ENCODE results near the gene WWC2. TPM values are rescaled to one million over a fixed set of nuclear protein-coding genes. Genes with fewer than 3 reads are reported as not detected.
A peak's percentile ranks its signal among the peaks of the same experiment; 100 is the strongest.

Gene WWC2
- total RNA-seq, 1 experiment from 2014 or later, result 42.5 TPM

GRCh38 chr4:183284258-183284785 is 185.3 kb downstream of the WWC2 start:
- DNase-seq (ENCODE audit: low read depth in 1 of 2, low spot score in 2 of 2), result no peak
- H3K4me3 ChIP-seq, result no peak overlapping the region
- H3K9me3 ChIP-seq (replicated peaks), result no peaks in the 10 kb centered on the region
- H3K27me3 ChIP-seq (replicated peaks), result no peaks in the 10 kb centered on the region
- no peaks in the 10 kb centered on the region for H3K4me1 ChIP-seq (replicated peaks)
- no peak overlapping the region for H3K27ac ChIP-seq
- peaks cover 89% of the 10 kb centered on the region for H3K36me3 ChIP-seq

DNA sequence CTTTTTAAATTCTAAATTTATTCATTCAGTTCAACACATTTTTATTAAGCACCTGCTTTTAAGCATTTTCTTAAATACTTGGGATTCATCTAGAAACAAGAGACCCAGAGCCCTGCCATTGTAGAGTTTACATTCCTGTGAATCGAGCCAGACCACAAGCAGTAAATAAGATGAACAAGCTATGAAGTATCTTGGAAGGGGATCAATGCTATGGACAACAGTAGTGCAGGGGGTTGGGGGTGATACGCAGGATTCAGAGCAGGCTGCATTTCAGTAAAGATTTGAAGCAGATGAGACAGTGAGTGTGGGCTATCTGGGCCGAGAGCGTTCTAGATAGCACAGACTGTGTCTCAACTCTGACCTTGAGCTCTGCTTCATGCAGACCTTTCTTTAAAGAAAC is 185.9 kb downstream of the WWC2 start:
- no peaks in the 10 kb centered on the region for H3K9me3 ChIP-seq (replicated peaks)
- H3K4me1 ChIP-seq (replicated peaks), result no peaks in the 10 kb centered on the region
- no peak for DNase-seq (ENCODE audit: low read depth in 1 of 2, low spot score in 2 of 2)
- H3K36me3 ChIP-seq, result peaks cover 95% of the 10 kb centered on the region
- H3K27me3 ChIP-seq (replicated peaks), result no peaks in the 10 kb centered on the region
- H3K4me3 ChIP-seq, result no peak overlapping the region
- H3K27ac ChIP-seq, result no peak overlapping the region

DNA sequence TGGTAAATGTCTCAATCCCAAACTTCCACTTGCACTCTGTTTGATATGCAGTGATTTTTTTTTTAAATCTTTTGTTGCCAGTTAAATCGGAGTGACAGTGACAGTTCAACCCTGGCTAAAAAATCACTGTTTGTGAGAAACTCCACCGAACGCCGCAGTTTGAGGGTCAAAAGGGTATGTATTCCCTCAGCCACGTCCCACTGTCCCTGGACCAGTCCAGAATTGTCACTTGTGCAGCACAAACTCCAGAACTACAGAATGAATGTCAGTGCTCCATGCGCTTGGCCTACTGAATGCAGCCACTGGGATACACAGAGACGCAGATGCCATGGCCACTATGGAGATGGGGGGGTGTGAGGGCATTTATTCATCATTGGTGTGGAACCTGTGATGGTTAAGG is 186.8 kb downstream of the WWC2 start:
- Histone ChIP-seq H3K9me3 (replicated peaks) (no peaks in the 10 kb centered on the region), H3K36me3 (peaks cover 96% of the 10 kb centered on the region), H3K27ac (no peak overlapping the region), H3K4me3 (no peak overlapping the region), H3K27me3 (replicated peaks) (no peaks in the 10 kb centered on the region), H3K4me1 (replicated peaks) (no peaks in the 10 kb centered on the region)
- DNase-seq (ENCODE audit: low read depth in 1 of 2, low spot score in 2 of 2), result no peak

- no peaks in the 10 kb centered on the region for H3K9me3 ChIP-seq (replicated peaks)
- no peak overlapping the region for H3K4me3 ChIP-seq
These were observed 187.7 kb downstream of the WWC2 start for GRCh38 chr4:183286590-183287308.

DNA sequence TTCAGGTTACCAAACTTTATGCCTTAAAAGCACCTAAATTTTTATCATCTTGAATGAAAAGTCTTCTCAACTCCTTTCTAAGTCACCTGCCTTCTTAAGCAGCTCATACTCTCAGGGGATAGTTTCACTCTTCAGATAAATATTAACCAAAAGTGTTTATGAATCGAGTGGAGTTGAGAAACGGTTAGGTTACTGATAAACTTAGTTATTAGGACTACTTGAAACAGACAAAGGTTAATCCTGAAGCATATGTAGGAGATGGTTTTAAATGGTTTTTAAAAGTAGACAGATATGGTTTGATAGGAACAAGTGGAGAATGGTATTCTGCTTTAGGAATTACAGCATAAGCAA is 188.2 kb downstream of the WWC2 start:
- Histone ChIP-seq H3K4me1 (replicated peaks) (no peaks in the 10 kb centered on the region), H3K4me3 (no peak overlapping the region), H3K27ac (no peak overlapping the region), H3K27me3 (replicated peaks) (no peaks in the 10 kb centered on the region), H3K9me3 (replicated peaks) (no peaks in the 10 kb centered on the region), H3K36me3 (peaks cover 91% of the 10 kb centered on the region)
- DNase-seq (ENCODE audit: low read depth in 1 of 2, low spot score in 2 of 2), result no peak

More at GRCh38 chr4:183286590-183287308, 187.7 kb downstream of the WWC2 start:
- H3K4me1 ChIP-seq (replicated peaks), result no peaks in the 10 kb centered on the region
- H3K36me3 ChIP-seq, result peaks cover 92% of the 10 kb centered on the region
- DNase-seq (ENCODE audit: low read depth in 1 of 2, low spot score in 2 of 2), result no peak
- H3K27ac ChIP-seq, result no peak overlapping the region
- no peaks in the 10 kb centered on the region for H3K27me3 ChIP-seq (replicated peaks)

- Histone ChIP-seq H3K36me3 (peaks cover 91% of the 10 kb centered on the region), H3K9me3 (replicated peaks) (no peaks in the 10 kb centered on the region), H3K4me1 (replicated peaks) (no peaks in the 10 kb centered on the region), H3K27ac (no peak overlapping the region), H3K4me3 (no peak overlapping the region), H3K27me3 (replicated peaks) (no peaks in the 10 kb centered on the region)
- no peak for DNase-seq (ENCODE audit: low read depth in 1 of 2, low spot score in 2 of 2)
These were observed 188.6 kb downstream of the WWC2 start for GRCh38 chr4:183287677-183288076.

- Histone ChIP-seq H3K4me1 (replicated peaks) (no peaks in the 10 kb centered on the region), H3K9me3 (replicated peaks) (no peaks in the 10 kb centered on the region), H3K27ac (no peak overlapping the region), H3K36me3 (peaks cover 85% of the 10 kb centered on the region), H3K4me3 (no peak overlapping the region), H3K27me3 (replicated peaks) (no peaks in the 10 kb centered on the region)
- no peak for DNase-seq (ENCODE audit: low read depth in 1 of 2, low spot score in 2 of 2)
These were observed 189.9 kb downstream of the WWC2 start for GRCh38 chr4:183288955-183289354.

- Histone ChIP-seq H3K36me3 (peaks cover 83% of the 10 kb centered on the region), H3K9me3 (replicated peaks) (no peaks in the 10 kb centered on the region), H3K27me3 (replicated peaks) (no peaks in the 10 kb centered on the region), H3K4me1 (replicated peaks) (no peaks in the 10 kb centered on the region), H3K27ac (no peak overlapping the region), H3K4me3 (no peak overlapping the region)
- DNase-seq (ENCODE audit: low read depth in 1 of 2, low spot score in 2 of 2), result no peak
These were observed 190.6 kb downstream of the WWC2 start for GRCh38 chr4:183289688-183290087.

GRCh38 chr4:183291070-183291469 is 192.0 kb downstream of the WWC2 start:
- no peak for DNase-seq (ENCODE audit: low read depth in 1 of 2, low spot score in 2 of 2)
- no peak overlapping the region for H3K4me3 ChIP-seq
- H3K36me3 ChIP-seq, result peaks cover 84% of the 10 kb centered on the region
- no peaks in the 10 kb centered on the region for H3K27me3 ChIP-seq (replicated peaks)
- peaks cover 9% of the 10 kb centered on the region for H3K4me1 ChIP-seq (replicated peaks)
- no peaks in the 10 kb centered on the region for H3K9me3 ChIP-seq (replicated peaks)
- no peak overlapping the region for H3K27ac ChIP-seq

GRCh38 chr4:183295711-183296110 is 196.7 kb downstream of the WWC2 start:
- H3K27me3 ChIP-seq (replicated peaks), result no peaks in the 10 kb centered on the region
- H3K4me3 ChIP-seq, result no peak overlapping the region
- H3K4me1 ChIP-seq (replicated peaks), result peaks cover 10% of the 10 kb centered on the region
- H3K9me3 ChIP-seq (replicated peaks), result no peaks in the 10 kb centered on the region
- peak overlapping the region; percentile 43; the same call in 1 of the 2 replicates for H3K27ac ChIP-seq
- H3K36me3 ChIP-seq, result peaks cover 74% of the 10 kb centered on the region
- DNase-seq (ENCODE audit: low read depth in 1 of 2, low spot score in 2 of 2), result peak in 1 of 2 experiments; percentile 11

DNA sequence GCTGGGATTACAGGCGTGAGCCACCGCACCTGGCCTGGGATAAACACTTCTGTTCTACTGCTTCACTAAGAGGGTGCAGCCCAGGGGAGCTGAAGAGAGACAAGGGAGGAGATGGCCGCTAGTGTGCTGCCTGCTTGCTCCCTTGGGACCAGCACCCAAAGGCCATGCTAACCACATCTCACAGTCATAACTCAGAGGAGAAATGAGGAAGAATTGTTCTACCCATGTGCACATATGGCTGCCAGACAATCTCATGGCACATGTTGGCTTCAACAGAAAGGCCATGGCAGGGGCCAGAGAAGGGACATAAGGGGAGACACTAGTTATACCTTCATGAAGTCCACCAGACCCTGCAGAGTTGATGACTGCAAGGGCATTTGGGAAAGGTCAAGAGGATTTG is 198.6 kb downstream of the WWC2 start:
- DNase-seq (ENCODE audit: low read depth in 1 of 2, low spot score in 2 of 2), result no peak
- peaks cover 66% of the 10 kb centered on the region for H3K36me3 ChIP-seq

DNA sequence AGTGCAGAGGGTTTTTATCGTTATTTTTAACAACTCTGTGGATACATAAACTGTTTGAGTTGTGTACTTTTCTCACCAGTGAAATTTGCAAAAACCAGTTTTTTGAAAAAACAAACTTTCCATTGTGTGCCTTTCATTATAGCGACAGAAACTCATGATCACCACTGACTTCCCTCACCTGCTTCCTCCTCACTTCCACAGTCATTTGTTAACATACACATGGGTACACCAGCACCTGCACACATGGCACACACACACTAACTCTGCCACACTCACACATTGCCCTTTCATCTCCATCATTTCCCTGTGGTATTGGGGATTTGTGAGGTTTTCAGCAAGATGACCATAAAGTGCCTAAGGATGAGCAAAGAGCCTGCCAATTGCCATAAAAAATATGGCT is 200.4 kb downstream of the WWC2 start:
- no peaks in the 10 kb centered on the region for H3K27me3 ChIP-seq (replicated peaks)
- H3K9me3 ChIP-seq (replicated peaks), result no peaks in the 10 kb centered on the region
- no peak for DNase-seq (ENCODE audit: low read depth in 1 of 2, low spot score in 2 of 2)
- H3K4me3 ChIP-seq, result no peak overlapping the region
- peaks cover 55% of the 10 kb centered on the region for H3K36me3 ChIP-seq
- H3K4me1 ChIP-seq (replicated peaks), result peaks cover 10% of the 10 kb centered on the region
- H3K27ac ChIP-seq, result no peak overlapping the region

More for the DNA sequence above, 198.6 kb downstream of the WWC2 start:
- Histone ChIP-seq H3K4me3 (no peak overlapping the region), H3K4me1 (replicated peaks) (peaks cover 10% of the 10 kb centered on the region), H3K27ac (no peak overlapping the region), H3K27me3 (replicated peaks) (no peaks in the 10 kb centered on the region), H3K9me3 (replicated peaks) (no peaks in the 10 kb centered on the region)

DNA sequence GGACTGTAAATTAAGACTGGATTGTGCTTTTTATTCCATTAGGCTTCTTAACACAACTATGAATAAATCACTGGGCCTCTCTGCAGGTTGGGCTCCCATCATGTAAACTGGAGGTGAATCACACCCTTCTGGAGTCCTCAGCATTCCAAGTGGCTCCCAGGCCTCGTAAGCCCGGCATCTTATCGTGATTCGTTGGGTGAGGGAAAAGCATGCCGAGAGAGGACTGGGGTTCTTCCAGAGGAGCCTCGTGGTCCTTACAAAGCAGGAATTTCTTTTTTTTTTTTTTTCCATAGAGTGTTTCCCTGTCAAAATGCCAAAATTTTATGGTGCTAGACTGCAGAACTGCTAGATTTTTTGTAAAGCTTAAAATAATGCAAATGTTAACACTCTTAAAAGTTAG is 201.0 kb downstream of the WWC2 start:
- H3K4me3 ChIP-seq, result no peak overlapping the region
- DNase-seq (ENCODE audit: low read depth in 1 of 2, low spot score in 2 of 2), result no peak
- H3K27me3 ChIP-seq (replicated peaks), result no peaks in the 10 kb centered on the region
- peaks cover 56% of the 10 kb centered on the region for H3K36me3 ChIP-seq
- H3K27ac ChIP-seq, result no peak overlapping the region
- H3K9me3 ChIP-seq (replicated peaks), result no peaks in the 10 kb centered on the region
- H3K4me1 ChIP-seq (replicated peaks), result peaks cover 10% of the 10 kb centered on the region

GRCh38 chr4:183300655-183301054 is 201.6 kb downstream of the WWC2 start:
- H3K27ac ChIP-seq, result no peak overlapping the region
- peaks cover 50% of the 10 kb centered on the region for H3K36me3 ChIP-seq
- H3K27me3 ChIP-seq (replicated peaks), result no peaks in the 10 kb centered on the region
- DNase-seq (ENCODE audit: low read depth in 1 of 2, low spot score in 2 of 2), result no peak
- H3K4me1 ChIP-seq (replicated peaks), result peaks cover 5% of the 10 kb centered on the region
- no peak overlapping the region for H3K4me3 ChIP-seq
- no peaks in the 10 kb centered on the region for H3K9me3 ChIP-seq (replicated peaks)

DNA sequence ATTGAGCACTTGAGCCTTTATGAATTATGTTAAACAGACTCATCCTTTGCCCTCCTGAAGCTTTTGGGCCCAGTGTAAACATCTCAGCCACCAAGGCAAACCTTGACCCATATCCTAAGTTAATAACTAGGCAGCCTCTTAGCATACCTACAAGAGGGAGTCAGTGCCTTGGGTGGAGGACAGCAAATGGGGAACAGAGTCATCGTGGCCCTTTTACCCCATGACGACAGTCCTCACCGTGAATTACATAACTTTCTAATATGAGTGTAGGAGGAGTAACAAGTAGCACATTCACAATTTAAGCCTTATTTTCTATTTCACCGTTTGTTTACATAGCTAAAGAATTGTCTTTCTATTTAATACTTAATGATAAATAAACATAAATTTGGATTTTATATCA is 204.2 kb downstream of the WWC2 start:
- H3K27me3 ChIP-seq (replicated peaks), result no peaks in the 10 kb centered on the region
- H3K36me3 ChIP-seq, result peaks cover 28% of the 10 kb centered on the region
- no peaks in the 10 kb centered on the region for H3K9me3 ChIP-seq (replicated peaks)
- H3K4me3 ChIP-seq, result no peak overlapping the region
- no peak overlapping the region for H3K27ac ChIP-seq
- no peak for DNase-seq (ENCODE audit: low read depth in 1 of 2, low spot score in 2 of 2)
- H3K4me1 ChIP-seq (replicated peaks), result no peaks in the 10 kb centered on the region
